Astrocyte (in vitro differentiated cells and primary cell): ENCODE measurements around the gene CIC.

ENCODE experiments used
- CTCF ChIP-seq: IDR thresholded peaks from 2 replicates; pipeline ENCODE4 v1.5.1; 2011; ENCODE audit warnings: low read depth, mild to moderate bottlenecking, inconsistent platforms, low read length, moderate library complexity; ENCODE audit not compliant: insufficient read depth
- EZH2 ChIP-seq: IDR thresholded peaks from 2 replicates; pipeline ENCODE4 v1.6.1; 2012; ENCODE audit warnings: mild to moderate bottlenecking, low read length, inconsistent platforms; ENCODE audit not compliant: insufficient read depth

DNA sequence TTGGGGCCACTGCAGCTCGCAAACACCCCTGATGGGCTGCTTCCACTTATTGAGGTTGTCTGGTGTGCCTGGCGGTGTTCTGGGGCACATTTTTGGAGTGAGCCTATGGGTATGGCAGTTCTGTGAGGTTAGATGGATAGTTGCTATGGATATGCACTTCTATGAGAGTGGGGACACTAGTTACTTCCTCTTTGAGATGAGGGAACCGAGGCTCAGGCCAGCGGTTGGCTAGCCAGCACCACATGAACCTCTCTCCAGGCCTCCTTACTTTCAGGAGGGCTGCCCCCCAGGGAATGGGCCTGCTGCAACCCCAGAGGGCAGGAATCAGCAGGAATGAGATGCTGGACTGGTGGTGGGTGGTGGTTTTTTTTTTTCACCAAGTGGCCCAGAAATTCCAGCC, 19.3 kb downstream of the CIC start:
- TF ChIP-seq EZH2 (no peak), CTCF (no peak)
